Right forelimb (tissue), 1 donor: ENCODE results near the gene EMX1.
"Not testable (repeated sequence)": the region's sequence is repeated elsewhere in the genome, so short reads cannot be mapped to it uniquely, and the experiment has no call there.

Experiments used
- DNase-seq: peaks from one replicate; pipeline ENCODE4 v3.0.0-alpha.2; 2018

EMX1 gene

DNA sequence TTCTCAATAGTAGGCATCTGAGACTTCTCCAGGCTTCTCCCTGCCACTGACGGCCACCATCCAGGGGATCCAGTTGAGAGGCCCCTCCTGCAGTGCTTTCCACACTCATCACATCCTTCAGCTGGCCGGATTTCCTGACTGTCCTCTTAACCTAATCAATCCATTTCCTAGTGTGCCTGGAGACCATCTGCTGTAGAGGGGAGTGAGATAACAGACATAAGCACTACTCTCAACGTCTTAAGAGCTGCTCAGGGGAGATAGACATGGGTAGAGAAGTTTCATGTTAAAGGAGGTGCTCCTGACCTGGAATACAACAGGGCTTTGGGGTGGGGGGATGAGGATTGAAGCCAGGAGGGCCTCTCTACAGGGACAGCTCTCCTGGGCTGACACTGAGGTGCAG, 15.9 kb upstream of the EMX1 start:
- no peak for DNase-seq

DNA sequence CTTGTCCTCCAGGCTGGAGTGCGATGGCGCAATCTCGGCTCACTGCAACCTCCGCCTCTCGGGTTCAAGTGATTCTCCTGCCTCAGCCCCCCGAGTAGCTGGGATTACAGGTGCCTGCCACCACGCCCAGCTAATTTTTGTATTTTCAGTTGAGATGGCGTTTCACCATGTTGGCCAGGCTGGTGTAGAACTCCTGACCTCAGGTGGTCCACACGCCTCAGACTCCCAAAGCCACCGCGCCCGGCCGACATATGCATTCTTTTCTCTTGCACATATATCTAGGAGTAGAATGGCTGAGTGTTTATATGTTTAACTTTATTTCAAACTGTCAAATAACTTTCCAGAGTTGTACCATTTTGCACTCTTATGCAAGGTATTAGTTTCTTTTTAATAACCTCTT, 9.9 kb upstream of the EMX1 start:
- not testable (repeated sequence) for DNase-seq

DNA sequence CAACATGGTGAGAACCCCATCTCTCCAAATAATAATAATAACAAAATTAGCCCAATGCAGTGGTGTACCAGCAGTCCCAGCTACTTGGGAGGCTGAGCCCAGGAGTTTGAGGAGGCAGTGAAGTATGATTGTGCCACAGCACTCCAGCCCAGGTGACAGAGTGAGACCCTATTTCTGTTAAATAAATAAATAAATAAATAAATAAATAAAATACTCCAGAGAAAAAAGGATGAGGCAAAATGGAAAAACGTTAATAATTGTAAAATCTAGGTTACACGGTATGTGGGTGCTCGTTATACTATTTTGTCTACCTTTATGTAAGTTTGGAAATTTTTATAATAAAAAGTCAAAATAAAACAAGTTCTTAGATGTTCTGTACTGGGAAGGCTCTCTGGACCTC, 8.6 kb upstream of the EMX1 start:
- no peak for DNase-seq

DNA sequence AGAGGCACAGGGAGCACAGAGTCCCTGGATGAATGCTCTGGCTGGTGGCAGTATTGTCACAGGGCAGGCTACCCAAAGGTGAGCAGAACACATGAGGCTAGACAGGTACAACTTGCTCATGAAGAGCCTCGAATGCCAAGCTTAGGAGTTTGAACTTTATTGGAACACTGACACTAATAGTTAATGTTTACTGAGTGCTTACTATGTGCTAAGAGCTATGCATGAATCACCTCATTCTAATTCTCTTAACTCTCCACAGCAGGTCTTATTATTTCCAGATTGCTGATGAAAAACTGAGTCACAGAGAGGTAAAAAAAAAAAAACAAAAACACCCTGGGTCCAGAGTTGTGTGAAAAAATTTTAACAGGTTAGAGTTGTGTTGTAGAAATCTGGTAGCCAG, 6.1 kb upstream of the EMX1 start:
- DNase-seq, result no peak

DNA sequence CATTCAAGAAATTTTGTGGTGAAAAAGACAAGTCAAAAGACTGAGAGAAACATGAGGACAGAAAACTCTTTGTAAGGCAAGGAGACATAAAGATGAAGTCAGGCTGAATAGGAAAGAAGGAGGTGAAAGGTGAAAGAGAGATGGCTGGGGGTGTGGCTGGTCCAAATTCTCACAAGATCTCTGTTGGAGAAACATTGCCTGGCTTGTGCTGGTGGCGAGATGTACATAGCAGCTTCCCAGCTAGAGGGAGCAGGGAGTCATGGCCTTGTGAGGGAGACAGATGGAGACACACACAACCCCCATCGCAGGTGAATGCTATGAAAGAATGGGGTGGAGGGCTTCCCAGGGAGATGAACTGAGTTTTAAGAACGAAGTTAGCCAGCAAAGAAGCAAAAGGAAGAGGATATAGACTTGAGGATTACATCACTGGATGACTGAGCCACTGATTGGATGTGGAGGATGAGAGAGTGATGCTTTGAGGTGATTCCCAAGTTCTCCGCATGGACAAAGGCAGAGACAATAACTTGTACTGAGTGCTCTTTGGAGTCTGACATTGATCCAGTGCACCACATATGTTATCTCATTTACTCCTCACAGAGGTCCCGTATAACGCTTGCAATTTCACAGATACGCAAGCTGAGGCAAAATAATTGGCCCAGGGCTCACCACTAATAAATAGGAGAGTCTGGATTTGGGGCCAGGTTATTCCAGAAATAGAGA, 3.7 kb upstream of the EMX1 start:
- peak; percentile 23 for DNase-seq

DNA sequence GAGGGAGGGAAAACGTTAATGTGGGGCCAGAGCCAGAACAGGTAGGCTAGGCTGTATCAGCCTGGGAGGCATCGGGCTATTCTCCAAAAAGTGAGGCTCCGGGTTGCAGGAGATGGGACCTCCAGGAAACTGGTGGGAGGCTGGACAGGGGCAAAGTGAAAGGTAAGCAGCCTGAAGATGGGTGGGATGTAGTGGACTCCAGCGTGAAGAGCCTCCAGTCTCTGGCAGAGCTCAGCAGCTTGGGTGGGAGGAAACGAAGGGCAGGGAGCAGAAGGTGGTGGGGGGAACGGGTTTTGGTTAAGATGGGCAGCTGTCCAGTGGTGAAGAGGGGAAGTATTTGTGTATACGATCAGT, 3.1 kb upstream of the EMX1 start:
- DNase-seq, result peak; percentile 28

DNA sequence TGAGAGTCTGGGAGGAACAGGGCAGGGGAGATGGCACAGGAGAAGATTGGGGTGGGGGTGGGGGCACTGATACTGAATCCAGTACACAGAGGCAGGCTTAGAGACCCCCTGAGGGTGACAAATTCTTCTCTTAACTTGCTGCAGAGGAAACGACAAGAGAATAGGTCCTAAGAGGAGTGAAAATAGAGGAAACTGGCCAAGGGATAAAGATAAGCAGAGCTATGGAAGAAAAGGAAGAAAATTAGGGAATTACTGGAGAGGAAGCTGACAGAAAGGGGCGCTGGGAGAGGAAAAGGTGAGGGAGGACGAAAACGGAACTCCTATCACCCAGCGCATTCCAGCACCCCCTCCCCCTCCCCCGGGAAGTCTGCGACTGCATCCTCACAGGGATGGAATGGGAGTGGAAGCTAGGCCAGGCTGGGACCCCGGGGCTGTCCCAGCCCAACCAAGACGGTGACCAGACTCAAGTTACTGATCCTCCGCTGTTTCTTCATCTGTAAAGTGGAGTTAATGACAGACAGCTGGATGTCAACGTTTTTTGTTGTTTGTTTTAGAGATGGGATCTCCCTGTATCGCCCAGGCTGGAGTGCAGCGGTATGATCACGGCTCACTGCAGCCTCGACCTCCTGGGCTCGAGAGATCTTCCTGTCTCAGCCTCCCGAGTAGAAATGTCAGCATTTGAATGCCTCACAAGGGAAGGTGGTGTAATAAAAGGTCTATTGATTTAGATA, 2.6 kb upstream of the EMX1 start:
- DNase-seq, result peak; percentile 37

DNA sequence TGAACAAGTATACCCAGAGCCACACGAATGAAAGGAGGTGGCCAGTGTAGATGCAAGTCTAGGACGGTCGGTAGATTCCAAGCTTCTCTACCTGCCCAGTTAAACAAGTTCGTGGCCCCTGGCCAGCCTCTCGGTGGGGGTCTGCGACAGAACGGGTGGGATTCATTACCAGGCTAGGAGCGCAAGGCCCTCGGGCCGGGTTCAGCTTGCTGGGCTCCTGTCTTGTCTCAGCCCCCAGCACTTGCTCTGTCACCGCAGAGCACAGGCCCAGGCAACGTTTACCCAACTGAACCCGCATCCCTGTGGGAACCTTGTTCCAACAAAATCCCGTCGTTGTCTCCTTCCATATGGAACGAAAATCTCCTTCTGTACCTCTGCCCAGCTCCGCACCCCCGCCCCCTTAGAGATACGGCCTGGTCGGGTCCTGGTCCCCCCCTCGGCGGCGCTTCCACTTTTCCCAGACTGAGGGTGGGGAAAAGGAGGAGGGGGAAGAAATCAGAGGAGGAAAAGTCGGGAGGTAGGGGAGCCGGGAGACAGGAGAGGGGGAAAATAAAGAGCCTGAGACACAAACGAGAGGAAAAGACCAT, 1.9 kb upstream of the EMX1 start:
- DNase-seq, result peak; percentile 44

DNA sequence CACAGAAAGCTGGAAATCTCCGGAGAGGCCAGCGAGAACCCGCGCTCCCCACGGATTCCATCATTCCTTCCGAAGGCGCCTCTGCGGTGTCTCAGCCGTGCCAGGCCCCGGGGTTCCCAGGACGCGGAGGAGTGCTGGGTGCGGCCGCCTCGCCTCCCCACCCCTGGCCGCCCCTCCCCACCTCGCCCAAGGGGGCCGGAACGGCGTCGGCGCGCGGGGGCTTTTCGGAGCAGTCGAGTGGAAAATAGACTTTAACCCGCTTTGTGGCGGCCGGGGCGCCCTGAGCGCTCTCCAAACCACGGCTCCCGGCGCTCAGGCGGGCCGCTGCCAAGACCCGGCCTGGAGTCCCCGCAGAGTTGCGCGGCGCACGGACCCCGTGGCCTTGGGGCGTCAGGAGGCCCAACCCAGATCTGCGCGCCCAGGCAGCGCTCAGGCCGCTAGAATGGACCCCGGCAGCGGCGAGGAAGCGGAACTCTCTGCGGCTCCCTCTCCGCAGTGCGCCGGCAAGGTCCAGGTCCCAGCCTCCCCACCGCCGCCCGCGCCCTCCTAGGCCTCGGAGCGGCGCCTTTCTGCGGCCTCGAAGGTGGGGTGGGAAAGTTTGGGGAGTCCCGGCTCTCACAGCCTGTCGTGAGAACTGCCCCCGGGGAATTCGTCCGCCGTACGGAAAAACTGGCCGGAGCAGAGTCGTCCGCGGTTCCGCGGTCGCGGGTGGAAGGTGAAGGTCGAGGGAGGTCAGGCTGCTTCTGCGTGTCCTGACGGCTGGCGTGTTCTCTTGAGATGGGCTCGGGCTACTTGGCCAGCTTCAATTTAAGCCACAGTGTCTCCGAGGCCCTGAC, 1.2 kb upstream of the EMX1 start:
- peak; percentile 57 for DNase-seq

DNA sequence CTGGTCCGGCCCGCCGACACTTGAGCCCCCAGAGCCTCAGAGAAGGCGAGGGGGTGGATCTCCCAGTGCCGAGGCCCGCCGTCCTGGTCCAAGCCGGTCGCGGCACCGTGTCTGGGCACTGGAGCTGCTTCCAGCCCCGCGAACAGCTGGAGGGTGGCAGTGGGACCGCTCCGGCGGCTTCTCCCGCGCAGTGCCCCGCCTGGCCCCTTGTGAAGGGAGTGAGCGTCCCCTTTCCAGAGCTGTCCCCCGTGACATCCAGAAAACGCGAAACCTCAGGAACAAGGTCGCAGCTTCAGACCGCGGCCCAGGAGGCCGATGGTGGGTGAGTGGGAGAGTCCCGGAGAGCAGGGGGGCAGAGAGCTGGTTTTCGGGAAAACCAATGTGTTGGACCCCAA, 579 bp upstream of the EMX1 start:
- DNase-seq, result peak; percentile 44

DNA sequence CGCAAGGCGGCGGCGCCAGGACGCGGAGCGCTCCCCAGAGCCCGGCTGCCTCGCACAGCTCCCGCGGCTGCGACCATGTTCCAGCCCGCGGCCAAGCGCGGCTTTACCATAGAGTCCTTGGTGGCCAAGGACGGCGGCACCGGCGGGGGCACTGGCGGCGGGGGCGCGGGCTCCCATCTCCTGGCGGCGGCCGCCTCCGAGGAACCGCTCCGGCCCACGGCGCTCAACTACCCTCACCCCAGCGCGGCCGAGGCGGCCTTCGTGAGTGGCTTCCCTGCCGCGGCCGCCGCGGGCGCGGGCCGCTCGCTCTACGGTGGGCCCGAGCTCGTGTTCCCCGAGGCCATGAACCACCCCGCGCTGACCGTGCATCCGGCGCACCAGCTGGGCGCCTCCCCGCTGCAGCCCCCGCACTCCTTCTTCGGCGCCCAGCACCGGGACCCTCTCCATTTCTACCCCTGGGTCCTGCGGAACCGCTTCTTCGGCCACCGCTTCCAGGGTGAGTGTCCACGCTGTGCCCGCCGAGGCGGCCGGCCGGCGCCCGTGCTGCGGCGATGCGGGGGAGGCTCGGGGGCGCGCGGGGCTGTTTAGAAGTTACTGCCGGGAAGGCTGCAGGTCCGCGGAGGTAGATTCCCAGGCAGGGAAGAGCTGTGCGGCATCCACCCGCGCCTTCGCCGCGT, 696 bp downstream of the EMX1 start:
- DNase-seq, result peak; percentile 42

DNA sequence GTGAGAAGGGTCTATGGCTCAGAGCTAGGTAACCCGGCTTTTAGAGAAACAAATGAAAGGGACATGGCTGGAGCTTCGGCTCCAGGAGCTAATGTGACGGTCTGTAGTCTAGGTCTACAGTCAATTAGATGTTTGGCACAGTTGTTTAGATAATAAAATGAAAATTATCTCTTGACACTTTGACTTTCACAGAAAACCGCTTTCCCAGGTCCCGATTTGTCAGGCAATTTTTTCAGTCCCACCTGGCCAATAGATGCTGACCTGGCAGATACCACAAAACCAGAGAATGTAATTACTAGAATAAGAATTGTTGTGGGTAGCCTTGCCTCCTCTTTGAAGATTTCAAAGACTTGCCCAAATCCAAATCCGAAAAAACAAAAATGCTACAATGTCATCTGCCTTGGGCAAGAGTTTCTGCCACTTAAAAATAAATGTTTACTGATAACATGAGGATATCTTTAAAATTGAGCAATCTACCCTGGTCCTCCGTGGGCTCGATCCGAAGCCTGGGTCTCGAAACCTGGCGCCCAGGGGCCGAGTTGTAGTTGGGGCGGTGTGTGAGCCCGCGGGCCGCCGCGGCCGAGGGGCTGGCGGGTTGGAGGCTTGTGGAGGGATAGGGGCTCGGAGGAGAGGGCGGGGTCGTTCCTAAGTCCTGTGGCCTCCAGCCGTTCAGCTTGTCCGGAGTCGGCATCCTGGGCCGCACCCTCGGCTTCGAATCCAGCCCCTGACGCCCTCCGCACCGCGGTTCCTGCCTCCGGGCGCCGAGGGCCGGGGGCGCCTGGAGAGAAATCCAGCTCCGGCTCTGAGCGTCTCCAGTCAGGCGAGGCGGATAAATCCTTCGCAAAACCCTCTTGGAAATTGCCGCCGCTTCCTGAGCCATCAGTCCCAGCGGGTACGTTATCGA, 2.3 kb downstream of the EMX1 start:
- DNase-seq, result peak; percentile 40

DNA sequence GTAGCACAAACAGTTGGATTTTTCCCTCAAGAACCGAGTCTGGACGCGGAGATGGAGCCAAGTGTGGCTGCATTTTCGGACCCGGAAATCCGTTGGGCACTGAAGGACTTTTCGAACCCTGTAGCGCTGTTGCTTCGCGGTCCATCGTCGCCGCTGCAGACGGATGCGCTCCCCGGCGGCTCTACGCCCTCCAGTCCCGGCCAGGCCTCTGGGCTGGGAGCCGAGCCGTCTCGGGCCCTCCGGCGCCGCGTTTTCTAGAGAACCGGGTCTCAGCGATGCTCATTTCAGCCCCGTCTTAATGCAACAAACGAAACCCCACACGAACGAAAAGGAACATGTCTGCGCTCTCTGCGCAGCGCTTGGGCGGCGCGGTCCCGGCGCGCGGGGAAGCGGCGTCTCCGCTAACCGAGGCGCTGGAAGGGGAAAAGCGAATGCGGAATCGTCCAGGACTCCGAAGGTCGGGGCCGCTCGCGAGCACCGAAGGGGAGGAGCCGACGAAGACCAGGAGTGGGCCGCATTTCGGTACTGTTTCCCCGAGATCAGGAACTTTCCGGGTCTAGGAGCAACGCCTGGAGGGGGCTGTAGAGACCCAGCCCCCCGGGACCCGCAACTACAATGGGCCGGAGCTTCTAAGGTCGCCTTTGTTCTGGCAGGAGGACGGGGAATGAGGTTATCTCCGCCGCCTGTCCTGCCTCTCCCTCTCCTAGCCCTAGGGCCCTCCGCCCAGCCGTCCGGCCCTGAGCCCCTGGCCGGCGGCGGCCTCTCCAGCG, 3.2 kb downstream of the EMX1 start:
- no peak for DNase-seq

DNA sequence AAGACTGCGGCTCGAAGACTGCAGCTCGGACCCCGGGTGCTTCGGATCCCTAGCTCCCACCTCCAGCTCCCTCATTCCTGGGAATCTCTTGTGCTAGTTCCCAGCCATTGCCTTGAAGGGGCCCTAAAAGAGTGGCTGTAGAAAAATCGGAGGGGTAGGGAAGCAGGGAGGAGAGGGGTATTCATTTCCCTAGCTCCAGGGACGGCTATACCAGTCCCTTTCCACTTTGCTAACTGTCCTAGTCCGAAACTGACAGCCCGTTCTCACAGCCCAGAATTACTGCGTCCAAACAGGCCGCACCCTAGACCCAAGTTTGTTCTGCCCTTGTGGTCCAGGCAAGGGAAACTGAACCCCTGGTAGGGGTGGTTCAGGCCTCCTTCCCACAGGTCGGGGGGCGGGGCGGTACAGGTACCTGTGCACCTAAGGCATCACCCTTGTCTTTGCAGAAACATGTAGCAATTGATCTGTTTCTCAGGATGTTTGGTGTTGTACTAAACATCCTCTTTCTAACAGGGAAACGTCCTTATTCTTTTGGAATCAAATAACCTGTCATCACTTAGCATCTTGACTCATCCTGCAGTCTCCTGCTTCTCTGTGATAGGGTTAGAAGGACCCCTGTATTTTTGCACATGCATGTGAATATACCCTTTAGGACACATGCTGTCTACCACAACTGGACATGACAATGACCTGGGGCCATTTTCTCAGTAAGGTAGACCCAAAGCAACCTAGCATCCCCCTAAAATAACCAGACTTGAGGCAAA, 4.0 kb downstream of the EMX1 start:
- DNase-seq, result peak; percentile 43

DNA sequence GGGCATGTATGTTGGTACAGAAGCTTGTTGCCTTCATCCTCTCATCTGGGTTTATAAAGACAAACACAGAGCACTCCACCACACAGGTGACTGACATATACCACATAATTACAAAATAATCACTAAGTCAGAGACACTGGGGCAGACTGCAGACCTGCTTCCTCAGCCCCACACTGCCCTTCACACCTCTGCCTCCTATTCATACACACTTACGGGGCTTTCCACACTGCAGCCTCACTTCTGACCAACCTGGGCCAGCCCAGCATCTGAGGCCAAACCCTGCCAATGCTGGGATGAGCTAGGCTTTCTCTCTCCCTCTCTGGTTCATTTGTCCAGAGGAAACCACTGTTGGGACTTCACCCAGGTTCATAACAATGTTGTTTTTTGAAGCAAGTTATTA, 4.5 kb downstream of the EMX1 start:
- no peak for DNase-seq

DNA sequence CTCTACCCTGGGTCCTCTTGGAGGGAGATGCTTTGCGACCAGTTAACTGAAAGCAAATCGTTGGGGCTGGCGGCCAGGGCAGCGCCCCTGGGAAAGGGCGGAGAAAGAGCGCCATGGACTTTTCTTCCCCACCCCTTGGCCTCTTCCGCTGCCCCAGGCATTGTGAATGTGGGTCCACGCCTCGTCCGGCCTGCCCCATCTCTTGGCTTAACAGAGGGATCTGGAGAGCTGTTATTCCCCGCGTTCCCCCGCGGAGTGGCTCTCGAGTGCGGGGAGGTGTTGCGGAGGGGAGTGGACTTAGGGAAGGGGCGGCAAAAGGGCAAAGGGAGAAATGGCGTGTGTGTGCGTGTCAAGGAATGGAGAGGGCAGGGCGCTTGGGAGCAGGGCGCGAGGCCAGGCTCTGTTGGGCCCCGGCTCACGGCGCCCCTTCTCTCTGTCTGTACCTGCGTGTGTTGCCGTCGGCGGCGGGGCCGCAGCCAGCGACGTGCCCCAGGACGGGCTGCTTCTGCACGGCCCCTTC, 6.6 kb downstream of the EMX1 start:
- DNase-seq, result peak; percentile 35

DNA sequence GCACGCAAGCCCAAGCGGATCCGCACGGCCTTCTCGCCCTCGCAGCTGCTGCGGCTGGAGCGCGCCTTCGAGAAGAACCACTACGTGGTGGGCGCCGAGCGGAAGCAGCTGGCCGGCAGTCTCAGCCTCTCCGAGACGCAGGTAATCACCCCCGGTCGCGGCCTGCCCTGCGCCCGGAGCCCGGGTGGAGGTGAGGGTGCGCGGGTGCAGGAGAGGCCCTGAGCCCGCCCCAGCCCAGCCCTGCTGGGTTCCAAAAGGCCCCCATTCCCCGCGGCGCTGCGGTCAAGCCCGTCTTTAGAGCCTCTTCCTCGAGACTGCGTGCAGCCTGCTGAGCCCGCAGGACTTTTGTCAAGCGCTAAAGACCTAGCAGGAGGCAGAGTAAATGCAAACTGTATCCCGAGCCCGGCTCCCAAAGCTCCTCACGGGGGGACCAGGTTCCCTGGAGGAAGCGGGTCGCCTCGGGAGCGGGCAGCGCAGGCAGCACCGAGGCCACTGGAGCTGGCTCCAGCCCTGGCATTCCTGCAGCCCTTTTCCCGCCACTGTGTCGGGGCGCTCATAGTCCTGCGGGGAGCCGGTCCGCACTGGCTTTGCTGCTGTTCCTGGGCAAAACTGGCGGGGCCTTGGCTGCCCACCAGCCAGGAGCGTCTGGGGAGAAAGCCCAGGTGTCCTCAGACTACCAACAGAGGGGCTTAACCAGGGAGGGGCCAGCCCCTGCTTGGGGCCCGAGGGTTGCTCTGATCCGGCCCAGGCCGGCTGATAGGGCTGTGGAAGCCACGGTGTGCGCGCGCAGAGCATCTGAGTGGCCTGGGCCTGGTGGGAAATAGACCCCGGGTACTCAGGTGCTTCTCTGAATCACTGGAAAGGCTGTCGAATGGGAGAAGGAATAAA, 7.3 kb downstream of the EMX1 start:
- peak; percentile 41 for DNase-seq

DNA sequence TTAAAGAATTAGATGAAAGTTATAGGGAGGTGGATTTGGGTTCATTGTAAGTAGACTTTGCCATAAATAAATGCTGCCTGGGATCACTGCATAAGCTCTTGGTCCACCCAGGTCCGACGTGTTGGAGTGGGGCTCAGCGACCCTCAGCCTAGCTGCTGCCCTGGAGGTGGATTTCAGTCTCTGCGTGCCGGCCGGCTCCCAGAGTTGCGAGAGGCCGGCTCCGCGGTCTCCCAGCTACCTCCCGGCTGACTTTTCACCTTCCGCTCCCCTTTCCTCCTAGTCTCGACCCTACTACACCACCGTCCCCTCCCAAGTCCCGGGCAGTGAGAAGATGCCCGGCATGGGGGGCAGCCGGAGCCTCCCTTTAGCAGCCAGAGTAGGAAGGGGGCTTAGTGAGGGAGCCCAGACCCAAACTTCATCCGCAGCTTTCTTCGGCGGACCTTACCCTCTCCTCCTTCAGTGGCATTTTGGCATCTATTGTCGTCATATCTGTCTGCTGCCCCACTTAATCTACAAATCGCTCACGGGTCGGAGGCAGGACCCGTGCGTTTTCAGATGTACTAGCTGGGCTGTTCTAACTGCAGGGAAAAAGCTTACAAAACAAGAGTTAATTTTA, 8.1 kb downstream of the EMX1 start:
- DNase-seq, result peak; percentile 50
